Tibial artery (tissue), 4 donors: ENCODE results near the gene FGGY.

Experiments used
- DNase-seq, 2 donors: peaks; one replicate each; pipeline ENCODE4 v3.0.0-alpha.2; 2019
- H3K27ac ChIP-seq, 2 donors: fragments of 200-600 bp; sonication (generic) in 1 of 2; 1 replicate in 1 of 2; 2 replicates in 1 of 2; pipeline ENCODE4 v1.5.1; 2018 to 2019; ENCODE audit warnings: mild to moderate bottlenecking in 1 of 2
- H3K27me3 ChIP-seq, 2 donors: fragments of 200-600 bp; sonication (generic) in 1 of 2; one replicate each; pipeline versions ENCODE4 v1.5.1 to v1.6.0; 2016 to 2019
- H3K36me3 ChIP-seq, 3 donors: fragments of 200-600 bp; sonication (generic) in 2 of 3; one replicate each; pipeline ENCODE4 v1.5.1; 2016 to 2019; ENCODE audit warnings: mild to moderate bottlenecking in 2 of 3
- H3K4me1 ChIP-seq, 4 donors: fragments of 200-600 bp; sonication (generic) in 2 of 4; 1 replicate in 3 of 4; 2 replicates in 1 of 4; pipeline ENCODE4 v1.5.1; 2016 to 2019
- H3K4me3 ChIP-seq, 2 donors: fragments of 200-600 bp; sonication (generic) in 1 of 2; 1 replicate in 1 of 2; 2 replicates in 1 of 2; pipeline ENCODE4 v1.5.1; 2018 to 2019; ENCODE audit warnings: mild to moderate bottlenecking in 2 of 2
- H3K9me3 ChIP-seq, 3 donors: fragments of 200-600 bp; sonication (generic) in 1 of 3; one replicate each; pipeline ENCODE4 v1.5.1; 2016 to 2019
- intact Hi-C: fragments of 100-400 bp; cut with DNase I; formaldehyde crosslinking; loops from one replicate; pipeline ENCODE4 v1.15.0; 2023; ENCODE audit warnings: low total_unique reads
- TF ChIP-seq, protein P1 (sequence below), 2 experiments: fragments of 200-600 bp in 1 of 2; fragments of 450-650 bp in 1 of 2; IDR thresholded peaks; one replicate each; pipeline ENCODE4 v1.5.1; 2017 to 2019; ENCODE audit warnings: antibody characterized with exemption in 2 of 2, mild to moderate bottlenecking in 1 of 2, moderate library complexity in 1 of 2

FGGY gene

DNA sequence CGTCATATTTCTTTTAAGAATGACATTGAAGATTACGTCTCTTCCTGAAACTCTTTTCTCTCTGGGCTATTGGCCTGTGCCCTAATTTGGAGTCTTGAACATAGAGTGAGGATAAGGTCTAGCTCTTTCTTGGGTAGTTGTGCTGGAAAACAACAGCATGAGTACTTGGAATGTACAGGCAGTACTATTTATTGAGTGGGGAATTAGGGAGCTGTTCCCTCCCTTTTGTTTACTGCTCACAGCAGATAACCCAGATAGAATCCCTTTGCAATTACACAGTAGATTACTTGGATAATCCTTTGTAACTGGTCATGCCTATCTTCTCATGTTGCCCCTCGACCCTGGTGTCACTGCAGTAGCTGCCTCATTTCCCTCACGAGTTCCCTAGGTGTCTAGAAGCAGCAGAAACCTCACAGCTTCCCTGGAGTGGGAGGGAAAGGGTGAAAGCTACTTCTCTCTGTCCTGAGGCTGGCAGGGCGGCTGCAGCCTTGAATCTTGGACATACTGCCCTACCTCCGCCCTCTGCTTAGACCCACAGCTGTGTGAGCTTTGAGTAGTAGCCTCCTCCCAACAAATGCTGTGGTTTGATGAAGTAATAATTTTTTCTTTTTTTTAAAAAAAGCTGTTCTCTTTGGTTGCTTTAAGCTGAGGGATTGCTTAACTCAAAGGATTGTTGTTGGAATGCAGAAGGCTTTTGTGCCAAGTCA, 70.6 kb downstream of the FGGY start:
- intact Hi-C loops: no loop called here
- TF ChIP-seq, protein P1, sequence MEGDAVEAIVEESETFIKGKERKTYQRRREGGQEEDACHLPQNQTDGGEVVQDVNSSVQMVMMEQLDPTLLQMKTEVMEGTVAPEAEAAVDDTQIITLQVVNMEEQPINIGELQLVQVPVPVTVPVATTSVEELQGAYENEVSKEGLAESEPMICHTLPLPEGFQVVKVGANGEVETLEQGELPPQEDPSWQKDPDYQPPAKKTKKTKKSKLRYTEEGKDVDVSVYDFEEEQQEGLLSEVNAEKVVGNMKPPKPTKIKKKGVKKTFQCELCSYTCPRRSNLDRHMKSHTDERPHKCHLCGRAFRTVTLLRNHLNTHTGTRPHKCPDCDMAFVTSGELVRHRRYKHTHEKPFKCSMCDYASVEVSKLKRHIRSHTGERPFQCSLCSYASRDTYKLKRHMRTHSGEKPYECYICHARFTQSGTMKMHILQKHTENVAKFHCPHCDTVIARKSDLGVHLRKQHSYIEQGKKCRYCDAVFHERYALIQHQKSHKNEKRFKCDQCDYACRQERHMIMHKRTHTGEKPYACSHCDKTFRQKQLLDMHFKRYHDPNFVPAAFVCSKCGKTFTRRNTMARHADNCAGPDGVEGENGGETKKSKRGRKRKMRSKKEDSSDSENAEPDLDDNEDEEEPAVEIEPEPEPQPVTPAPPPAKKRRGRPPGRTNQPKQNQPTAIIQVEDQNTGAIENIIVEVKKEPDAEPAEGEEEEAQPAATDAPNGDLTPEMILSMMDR (IDR thresholded peaks at IDR 0.05): no peak
- peak; percentile 81 to 85 for DNase-seq
- Histone ChIP-seq H3K27me3 (no peaks in the 10 kb centered on the region), H3K4me3 (no peak overlapping the region), H3K36me3 (no peaks in the 10 kb centered on the region), H3K9me3 (no peaks in the 10 kb centered on the region), H3K27ac (peak overlapping the region; percentile 70 to 75), H3K4me1 (peaks cover 0 to 26% (median 18%) of the 10 kb centered on the region in 4 donors)

DNA sequence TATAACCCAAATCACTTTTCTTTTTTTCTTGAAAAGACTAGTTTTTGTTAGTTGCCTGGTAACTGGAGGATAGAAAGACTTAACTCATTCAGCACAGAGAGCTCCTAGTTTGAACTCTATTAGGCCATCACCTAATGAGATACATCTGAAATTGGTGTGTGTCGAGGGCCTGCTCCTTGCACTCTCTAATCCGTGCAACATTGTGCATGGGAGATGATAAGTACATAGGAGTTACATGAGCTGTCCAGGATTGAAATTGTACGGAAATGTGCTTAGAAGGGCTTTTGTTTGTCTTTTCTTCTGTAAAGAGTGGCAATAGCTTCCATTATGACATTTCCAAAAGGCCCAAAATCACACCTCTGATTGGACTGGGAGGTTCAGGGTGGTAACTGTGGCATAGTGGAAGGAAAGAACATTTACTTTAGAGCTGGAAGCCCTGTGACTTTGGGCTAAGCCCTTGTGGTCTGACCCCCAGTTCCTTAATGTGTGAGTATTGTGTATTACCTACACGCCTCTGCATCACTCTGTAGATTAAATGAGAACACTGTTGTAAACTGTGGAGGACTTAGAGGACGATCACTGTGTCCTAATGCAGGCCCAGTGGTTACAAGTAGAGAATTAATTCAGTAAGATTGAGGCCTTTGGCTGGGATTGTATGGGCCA, 71.2 kb downstream of the FGGY start:
- Histone ChIP-seq H3K4me1 (peaks cover 0 to 26% (median 18%) of the 10 kb centered on the region in 4 donors), H3K4me3 (no peak overlapping the region), H3K36me3 (no peaks in the 10 kb centered on the region), H3K9me3 (no peaks in the 10 kb centered on the region), H3K27ac (peak overlapping the region; percentile 70 to 75), H3K27me3 (no peaks in the 10 kb centered on the region)
- intact Hi-C loops: no loop called here
- TF ChIP-seq, protein P1 (IDR thresholded peaks at IDR 0.05): no peak
- no peak for DNase-seq

DNA sequence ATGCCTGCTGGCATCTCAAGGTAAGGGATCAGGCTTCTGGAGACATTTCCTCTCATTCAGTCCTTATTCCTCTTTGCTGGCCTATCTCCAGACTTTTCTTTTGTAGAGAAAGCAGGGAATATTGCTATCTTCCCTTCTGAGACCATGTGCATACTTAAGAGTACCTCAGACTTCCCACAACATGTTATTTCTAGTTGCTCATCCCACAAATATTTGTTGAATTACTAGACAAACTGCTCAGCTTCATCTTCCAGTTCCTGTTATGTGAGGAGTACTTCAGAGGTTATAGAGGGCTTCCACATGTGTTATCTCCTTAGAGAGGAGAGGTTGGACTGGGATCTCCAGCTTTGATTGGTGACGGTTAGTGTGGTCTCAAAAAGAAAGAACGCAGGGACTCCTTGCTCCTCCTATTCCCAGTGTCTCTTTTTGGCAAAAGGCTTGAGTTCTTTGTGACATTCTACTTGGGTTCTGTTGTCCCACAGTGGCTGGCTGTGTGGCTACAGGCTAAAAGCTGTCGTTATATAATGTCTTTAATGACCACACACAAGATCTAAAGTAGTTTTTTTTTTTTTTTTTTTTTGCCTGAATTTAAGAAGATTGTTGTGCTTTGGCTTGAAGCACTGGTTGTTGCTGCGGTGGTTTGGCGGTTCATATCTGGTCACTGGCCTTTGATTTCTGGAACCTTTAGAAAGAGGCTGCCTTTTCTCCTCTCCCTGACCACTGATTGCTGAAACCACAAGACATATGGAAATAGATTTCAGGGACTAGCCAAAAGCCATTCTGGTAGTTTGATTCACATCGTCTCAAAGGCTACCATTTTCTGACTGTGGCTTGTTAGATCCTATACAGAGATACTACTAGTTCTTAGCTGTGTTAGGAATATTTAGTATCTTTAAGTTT, 78.7 kb downstream of the FGGY start:
- Histone ChIP-seq H3K36me3 (no peaks in the 10 kb centered on the region), H3K4me3 (no peak overlapping the region), H3K4me1 (no peaks in the 10 kb centered on the region), H3K9me3 (no peaks in the 10 kb centered on the region), H3K27me3 (no peaks in the 10 kb centered on the region), H3K27ac (peak overlapping the region in 1 of 2 donors; percentile 4)
- DNase-seq: no peak
- TF ChIP-seq, protein P1 (IDR thresholded peaks at IDR 0.05): no peak
- intact Hi-C loops: no loop called here

DNA sequence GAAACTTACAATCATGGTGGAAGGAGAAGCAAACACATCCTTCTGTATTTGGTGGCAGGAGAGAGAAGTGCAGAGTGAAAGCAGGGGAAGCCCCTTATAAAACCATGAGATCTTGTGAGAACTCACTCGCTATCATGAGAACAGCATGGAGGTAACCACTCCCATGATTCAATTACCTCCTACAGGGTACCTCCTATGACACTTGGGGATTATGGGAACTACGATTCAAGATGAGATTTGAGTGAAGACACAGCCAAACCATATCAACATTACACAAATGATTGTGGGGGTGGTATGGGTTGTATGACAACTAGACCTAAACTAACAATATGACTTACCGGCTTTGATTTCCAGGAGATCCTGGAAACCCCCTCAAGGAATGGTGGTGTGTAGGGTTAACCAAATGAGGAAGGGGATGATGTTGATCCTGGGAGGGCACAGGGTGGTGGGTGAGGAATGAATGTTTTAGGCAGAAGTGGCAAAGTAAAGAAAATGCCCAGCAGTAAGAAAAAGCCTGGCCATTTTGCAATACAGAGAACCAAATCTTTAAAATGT, 80.5 kb downstream of the FGGY start:
- Histone ChIP-seq H3K4me1 (no peaks in the 10 kb centered on the region), H3K27ac (no peak overlapping the region), H3K27me3 (no peaks in the 10 kb centered on the region), H3K4me3 (no peak overlapping the region), H3K36me3 (no peaks in the 10 kb centered on the region), H3K9me3 (no peaks in the 10 kb centered on the region)
- TF ChIP-seq, protein P1 (IDR thresholded peaks at IDR 0.05): no peak
- intact Hi-C loops: no loop called here
- DNase-seq: no peak

DNA sequence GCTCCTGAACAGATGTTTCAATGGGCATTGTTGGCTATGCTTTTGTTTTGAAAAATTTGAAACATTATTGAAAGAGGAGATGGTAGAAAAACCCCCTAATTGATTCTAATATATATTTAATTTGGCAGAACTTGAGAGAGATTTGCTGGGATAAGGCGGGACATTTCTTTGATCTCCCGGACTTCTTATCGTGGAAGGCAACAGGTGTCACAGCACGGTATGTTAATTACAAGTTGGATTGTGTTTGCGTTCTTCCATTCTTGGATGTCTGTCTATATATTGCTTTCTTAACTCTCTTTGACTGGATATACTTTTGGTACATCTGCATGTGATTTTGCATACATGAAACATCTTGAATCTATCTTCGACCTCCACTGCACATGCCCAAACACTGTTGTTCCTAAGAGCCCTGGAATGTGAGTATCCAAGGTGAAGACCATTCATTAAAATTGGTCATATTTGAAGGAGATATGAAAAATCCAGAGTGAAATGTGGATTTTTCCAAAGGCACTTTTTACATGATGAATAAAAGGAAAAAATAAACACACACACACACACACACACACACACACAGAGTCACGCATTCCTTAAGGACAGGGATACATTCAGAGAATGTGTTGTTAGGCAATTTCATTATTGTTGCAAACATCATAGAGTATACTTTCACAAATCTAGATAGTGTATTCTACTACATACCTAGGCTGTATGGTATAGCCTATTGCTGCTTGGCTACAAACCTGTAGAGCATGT, 81.9 kb downstream of the FGGY start:
- Histone ChIP-seq H3K4me3 (no peak overlapping the region), H3K27me3 (no peaks in the 10 kb centered on the region), H3K27ac (no peak overlapping the region), H3K36me3 (no peaks in the 10 kb centered on the region), H3K9me3 (no peaks in the 10 kb centered on the region), H3K4me1 (no peaks in the 10 kb centered on the region)
- TF ChIP-seq, protein P1 (IDR thresholded peaks at IDR 0.05): no peak
- DNase-seq: no peak
- intact Hi-C loops: no loop called here
